Adrenal gland (tissue), 12 donors: ENCODE data around the gene SPOCK2. TPM values are rescaled to one million over a fixed set of nuclear protein-coding genes. Genes with fewer than 3 reads are reported as not detected.

ENCODE experiments used
- DNase-seq, 7 donors: peaks; one replicate each; pipeline ENCODE4 v3.0.0-alpha.2; 2019 to 2020
- H3K27ac ChIP-seq, 5 donors: fragments of 200-600 bp; sonication (generic) in 4 of 5; 1 replicate in 3 of 5; 2 replicates in 2 of 5; pipeline versions ENCODE4 v1.5.1 to v1.8.0; 2016 to 2020; ENCODE audit warnings: mild to moderate bottlenecking in 1 of 5
- H3K27me3 ChIP-seq: fragments of 200-600 bp; 2 replicates; pipeline ENCODE4 v1.8.0; 2021
- H3K36me3 ChIP-seq, 2 donors: fragments of 200-600 bp; replicated peaks in 1 of 2; 1 replicate in 1 of 2; 2 replicates in 1 of 2; pipeline versions ENCODE4 v1.5.1 to v1.8.0; 2018 to 2022
- H3K4me1 ChIP-seq, 2 donors: fragments of 200-600 bp; replicated peaks in 1 of 2; 1 replicate in 1 of 2; 2 replicates in 1 of 2; pipeline versions ENCODE4 v1.5.1 to v1.8.0; 2018 to 2021
- H3K4me3 ChIP-seq, 4 donors: fragments of 200-600 bp; sonication (generic) in 3 of 4; one replicate each; pipeline ENCODE4 v1.5.1; 2016 to 2018
- H3K9me3 ChIP-seq, 3 donors: fragments of 200-600 bp; sonication (generic) in 1 of 3; replicated peaks in 1 of 3; 1 replicate in 2 of 3; 2 replicates in 1 of 3; pipeline versions ENCODE4 v1.5.1 to v1.8.0; 2016 to 2021
- POLR2A ChIP-seq, 2 donors: fragments of 450-650 bp; IDR thresholded peaks; one replicate each; pipeline ENCODE4 v1.6.1; 2017; ENCODE audit warnings: antibody characterized with exemption in 2 of 2, mild to moderate bottlenecking in 2 of 2, moderate library complexity in 1 of 2
- WGBS, 4 donors: extraction: QIAGEN DNeasy Blood & Tissue Kit in 2 of 4; methylation state at CpG; one replicate each; pipeline versions ENCODE4 v1.1.5 to v1.1.7; 2013 to 2017; 5-methylcytosine and 5-hydroxymethylcytosine counted together
- intact Hi-C, 2 donors: fragments of 100-400 bp; cut with DNase I; formaldehyde crosslinking; loops; one replicate each; pipeline versions ENCODE4 v1.14.1 to v1.15.0; 2022 to 2023
- polyA plus RNA-seq, 3 donors: library from polyadenylated mRNA; stranded (reverse); fragments of 200-250 nt in 2 of 3; fragments of 350-450 nt in 1 of 3; fragmentation: Illumina TruSeq in 1 of 3; extraction: RNeasy Lipid Tissue Mini Kit (QIAGEN cat#74804) in 1 of 3; gene quantifications; one replicate each; pipeline ENCODE4 v1.2.3, GENCODE V29; 2013 to 2014
- total RNA-seq, 9 donors: library from RNA; depleted of rRNA in 4 of 9; stranded (reverse); fragments of >200 nt in 4 of 9; fragments of 120-200 nt in 1 of 9; fragmentation: NEBNext Ultra II Directional in 1 of 9; extraction: Animal tissue kit (Norgen Biotek cat#: 25700) in 1 of 9; gene quantifications; one replicate each; pipeline versions ENCODE4 v1.1.0 to v1.2.4, GENCODE V29; 2013 to 2023
- TF ChIP-seq, protein P1 (sequence below), 6 experiments: fragments of 450-650 bp in 4 of 6; fragments of 200-600 bp in 2 of 6; sonication (generic) in 1 of 6; IDR thresholded peaks; 1 replicate in 5 of 6; 2 replicates in 1 of 6; pipeline versions ENCODE4 v1.5.1 to v1.8.0; 2016 to 2021; ENCODE audit warnings: antibody characterized with exemption in 6 of 6, mild to moderate bottlenecking in 2 of 6, moderate library complexity in 1 of 6
- donor health status: healthy with polysubstance abuse.
- donor health status: Bipolar disorder and iron deficiency.
- donor health status: DM: yes; HTN: yes; CAD: no.
- donor health status: DM: no; HTN: no; CAD: no.
- donor health status: DM: no; HTN: no; CAD: no.
- donor health status: DM: yes; HTN: yes; CAD: no.

Gene SPOCK2
- total and polyA plus RNA-seq, 12 donors, result 11.7 to 68.9 (median 37.4) TPM

DNA sequence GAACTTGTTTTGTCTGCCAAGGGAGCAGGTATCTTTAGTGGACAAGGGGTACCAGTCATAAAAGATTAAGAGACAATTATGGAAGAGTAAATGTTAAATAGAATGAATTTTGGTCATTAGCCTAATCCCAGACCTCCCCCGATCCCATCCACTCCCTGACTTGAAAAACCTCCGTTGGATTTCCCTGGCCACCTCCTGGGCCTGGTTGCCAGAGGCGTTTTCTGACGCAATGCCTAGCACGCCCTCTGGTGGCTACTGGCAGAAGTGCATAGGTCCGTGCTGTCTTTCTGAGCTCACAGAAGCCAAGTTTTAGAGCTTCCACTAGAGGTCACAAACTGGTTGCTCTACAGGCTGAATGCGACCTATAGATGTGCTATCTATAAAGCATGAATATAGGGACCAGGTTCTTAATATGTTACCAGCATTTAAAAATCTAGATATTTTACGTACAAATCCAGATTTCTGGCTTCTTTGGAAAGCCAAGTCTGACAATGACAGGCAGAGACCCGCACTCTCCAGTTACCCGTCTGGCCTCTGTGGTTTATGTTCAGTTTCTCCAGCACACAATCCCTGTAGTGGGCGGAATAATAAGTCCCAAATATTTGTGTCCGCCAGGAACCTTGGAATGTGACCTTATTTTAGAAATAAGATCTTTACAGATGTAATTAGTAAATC is 39.8 kb downstream of the SPOCK2 start:
- 23 to 26% (median 25%) methylated on average over 12 of the region's 12 CpGs for WGBS, 4 donors
- Histone ChIP-seq H3K4me3 (no peak overlapping the region), H3K27ac (no peak overlapping the region), H3K4me1 (peaks cover 0 to 18% of the 10 kb centered on the region in 2 donors), H3K36me3 (no peaks in the 10 kb centered on the region), H3K27me3 (no peaks in the 10 kb centered on the region), H3K9me3 (no peaks in the 10 kb centered on the region)
- TF ChIP-seq, protein P1, sequence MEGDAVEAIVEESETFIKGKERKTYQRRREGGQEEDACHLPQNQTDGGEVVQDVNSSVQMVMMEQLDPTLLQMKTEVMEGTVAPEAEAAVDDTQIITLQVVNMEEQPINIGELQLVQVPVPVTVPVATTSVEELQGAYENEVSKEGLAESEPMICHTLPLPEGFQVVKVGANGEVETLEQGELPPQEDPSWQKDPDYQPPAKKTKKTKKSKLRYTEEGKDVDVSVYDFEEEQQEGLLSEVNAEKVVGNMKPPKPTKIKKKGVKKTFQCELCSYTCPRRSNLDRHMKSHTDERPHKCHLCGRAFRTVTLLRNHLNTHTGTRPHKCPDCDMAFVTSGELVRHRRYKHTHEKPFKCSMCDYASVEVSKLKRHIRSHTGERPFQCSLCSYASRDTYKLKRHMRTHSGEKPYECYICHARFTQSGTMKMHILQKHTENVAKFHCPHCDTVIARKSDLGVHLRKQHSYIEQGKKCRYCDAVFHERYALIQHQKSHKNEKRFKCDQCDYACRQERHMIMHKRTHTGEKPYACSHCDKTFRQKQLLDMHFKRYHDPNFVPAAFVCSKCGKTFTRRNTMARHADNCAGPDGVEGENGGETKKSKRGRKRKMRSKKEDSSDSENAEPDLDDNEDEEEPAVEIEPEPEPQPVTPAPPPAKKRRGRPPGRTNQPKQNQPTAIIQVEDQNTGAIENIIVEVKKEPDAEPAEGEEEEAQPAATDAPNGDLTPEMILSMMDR (IDR thresholded peaks at IDR 0.05), result peak; percentile 99 to 100 (median 100)
- TF ChIP-seq POLR2A (IDR thresholded peaks at IDR 0.05), result no peak
- peak; percentile 83 to 98 (median 95) for DNase-seq
- intact Hi-C loops, result loop anchor here in 1 of 2 donors (10.0 kb wide), 1 partner anchor 154 kb away; no protein-coding TSS in a partner anchor

DNA sequence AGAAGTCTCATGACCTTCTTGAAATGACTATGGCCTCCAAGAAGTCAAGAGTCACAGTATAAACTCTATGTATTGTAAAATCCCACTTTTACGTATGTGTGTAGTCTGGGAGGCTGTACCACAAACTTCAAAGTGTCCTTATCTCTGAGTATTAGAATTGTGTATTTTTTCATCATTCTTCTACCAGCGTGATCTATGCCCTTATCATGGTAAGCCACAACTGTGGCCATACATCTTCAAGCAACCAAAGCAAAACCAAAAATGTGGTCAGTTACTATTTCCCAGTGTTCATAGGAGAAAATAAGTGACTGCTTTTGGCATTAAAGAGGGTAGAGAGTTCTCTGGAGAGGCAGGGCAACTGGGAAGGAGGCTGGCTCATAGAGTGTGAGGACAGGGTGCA is 42.8 kb downstream of the SPOCK2 start:
- DNase-seq, result no peak
- Histone ChIP-seq H3K27me3 (no peaks in the 10 kb centered on the region), H3K27ac (peak overlapping the region in 1 of 5 donors; percentile 85), H3K4me1 (peaks cover 0 to 18% of the 10 kb centered on the region in 2 donors), H3K4me3 (no peak overlapping the region), H3K9me3 (no peaks in the 10 kb centered on the region), H3K36me3 (no peaks in the 10 kb centered on the region)
- TF ChIP-seq, protein P1 (IDR thresholded peaks at IDR 0.05), result no peak
- TF ChIP-seq POLR2A (IDR thresholded peaks at IDR 0.05), result no peak
- 88 to 100% (median 94%) methylated on average over 2 of the region's 2 CpGs for WGBS, 4 donors
- intact Hi-C loops, result loop anchor here in 1 of 2 donors (10.0 kb wide), 1 partner anchor 151 kb away; no protein-coding TSS in a partner anchor

DNA sequence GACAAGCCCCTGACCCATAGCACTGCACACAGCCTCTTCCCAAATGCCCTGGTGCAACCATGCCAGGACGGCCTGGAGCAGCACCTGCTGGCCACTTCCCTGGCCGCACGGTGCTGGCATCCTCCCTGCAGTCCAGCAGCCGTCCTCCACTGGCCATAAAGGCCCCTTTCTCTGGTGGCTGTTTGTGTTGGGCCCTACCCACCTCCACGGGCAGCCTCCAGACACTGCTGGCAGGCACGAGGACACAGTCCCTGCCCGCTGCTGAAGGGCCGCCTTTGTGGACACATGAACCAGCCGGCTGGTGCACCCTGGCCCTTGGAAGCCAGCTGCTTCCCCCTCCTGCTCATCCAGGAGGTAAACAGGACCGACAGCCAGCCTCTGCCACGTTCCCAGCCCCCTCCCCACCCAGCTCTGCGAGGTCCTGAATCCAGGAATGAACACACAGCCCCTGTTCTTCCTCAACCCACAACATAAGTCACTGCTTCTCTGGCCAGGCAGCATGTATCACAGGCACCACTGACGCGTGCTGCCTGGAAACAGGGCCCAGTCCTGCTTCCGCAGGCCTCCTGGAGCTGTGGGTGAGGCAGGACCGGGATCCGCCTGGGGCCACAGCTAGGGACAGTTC is 43.8 kb downstream of the SPOCK2 start:
- 34 to 58% (median 49%) methylated on average over 14 to 17 of the region's 17 CpGs for WGBS, 4 donors
- peaks cover 0 to 18% of the 10 kb centered on the region in 2 donors for H3K4me1 ChIP-seq
- no peak for TF ChIP-seq POLR2A (IDR thresholded peaks at IDR 0.05)
- TF ChIP-seq, protein P1 (IDR thresholded peaks at IDR 0.05), result peak; percentile 18 to 87 (median 71)
- no peak overlapping the region for H3K4me3 ChIP-seq
- H3K9me3 ChIP-seq, result no peaks in the 10 kb centered on the region
- peak overlapping the region in 3 of 5 donors; percentile 32 to 85 (median 75) for H3K27ac ChIP-seq
- peak; percentile 58 to 86 (median 69) for DNase-seq
- no peaks in the 10 kb centered on the region for H3K36me3 ChIP-seq
- intact Hi-C loops, result loop anchor here (5.0 to 10.0 kb wide), 2 partner anchors 82 to 150 kb away; partner anchors contain the start of gene CHST3 (in 1 of the 2)
- no peaks in the 10 kb centered on the region for H3K27me3 ChIP-seq
